GM20431 (cell line): Measurements from ENCODE around the gene OR10A5.
"Not testable (repeated sequence)": the region's sequence is repeated elsewhere in the genome, so short reads cannot be mapped to it uniquely, and the experiment has no call there.

Experiments
- in situ Hi-C: fragments of 300-500 bp; cut with MseI, MboI; formaldehyde crosslinking; loops from one replicate; pipeline ENCODE4 v1.15.0; 2020; ENCODE audit warnings: low sequenced_read_pairs; ENCODE audit not compliant: unreplicated experiment

The OR10A5 gene

GRCh38 chr11:6845383-6845782 lies at the start of gene OR10A5:
TSS of gene OR10A5 (plus strand) at chr11:6845683. CDS start at chr11:6845683, 0 bp downstream.
- in situ Hi-C loops: no loop called here

- in situ Hi-C loops: no loop called here
Observed at GRCh38 chr11:6799402-6799801, 46.1 kb upstream of the OR10A5 start, which contains the start of gene OR6A2. TSS of gene OR6A2 (minus strand) at chr11:6799689. CDS start at chr11:6795708, 3,981 bp downstream.

- in situ Hi-C loops: not testable (repeated sequence)
Observed at GRCh38 chr11:6801075-6801474, 44.4 kb upstream of the OR10A5 start.

- in situ Hi-C loops: no loop called here
Observed at GRCh38 chr11:6812390-6813005, 33.0 kb upstream of the OR10A5 start.

- in situ Hi-C loops: no loop called here
Observed at GRCh38 chr11:6813656-6814055, 31.8 kb upstream of the OR10A5 start.

- in situ Hi-C loops: no loop called here
Observed at GRCh38 chr11:6817694-6818093, 27.8 kb upstream of the OR10A5 start.

- in situ Hi-C loops: no loop called here
Observed at GRCh38 chr11:6818967-6819366, 26.5 kb upstream of the OR10A5 start.

- in situ Hi-C loops: no loop called here
Observed at GRCh38 chr11:6824136-6824823, 21.2 kb upstream of the OR10A5 start.

GRCh38 chr11:6825231-6825744 lies 20.2 kb upstream of the OR10A5 start:
- in situ Hi-C loops: no loop called here

- in situ Hi-C loops: no loop called here
Observed at GRCh38 chr11:6828103-6828502, 17.4 kb upstream of the OR10A5 start.

- in situ Hi-C loops: no loop called here
Observed at GRCh38 chr11:6833356-6833755, 12.1 kb upstream of the OR10A5 start.

GRCh38 chr11:6834021-6834420 lies 11.5 kb upstream of the OR10A5 start:
- in situ Hi-C loops: no loop called here

GRCh38 chr11:6841694-6842093 lies 3.8 kb upstream of the OR10A5 start:
- in situ Hi-C loops: no loop called here

- in situ Hi-C loops: no loop called here
Observed at GRCh38 chr11:6843670-6844069, 1.8 kb upstream of the OR10A5 start.

GRCh38 chr11:6844356-6844755 lies 1.1 kb upstream of the OR10A5 start:
- in situ Hi-C loops: no loop called here

- in situ Hi-C loops: no loop called here
Observed at GRCh38 chr11:6850526-6850925, 5.0 kb downstream of the OR10A5 start.

- in situ Hi-C loops: not testable (repeated sequence)
Observed at GRCh38 chr11:6854801-6855200, 9.3 kb downstream of the OR10A5 start.

- in situ Hi-C loops: no loop called here
Observed at GRCh38 chr11:6855971-6856541, 10.6 kb downstream of the OR10A5 start.

- in situ Hi-C loops: no loop called here
Observed at GRCh38 chr11:6856871-6857270, 11.4 kb downstream of the OR10A5 start.

GRCh38 chr11:6862961-6863360 lies 17.5 kb downstream of the OR10A5 start, which contains the start of gene OR10A2:
TSS of gene OR10A2 (plus strand) at chr11:6863057. CDS start at chr11:6869755, 6,698 bp downstream.
- in situ Hi-C loops: no loop called here

GRCh38 chr11:6864438-6864837 lies 19.0 kb downstream of the OR10A5 start:
- in situ Hi-C loops: no loop called here
